IMR-90 (cell line): Measurements from ENCODE around the gene GJA4. TPM values are rescaled to one million over a fixed set of nuclear protein-coding genes. Genes with fewer than 3 reads are reported as not detected.

Experiments used
- ATAC-seq: fragments of 200-7000 bp; cut with Tn5 transposase; 2 replicates; pipeline ENCODE4 v1.9.1; 2020; ENCODE audit warnings: low read depth, mild to moderate bottlenecking, moderate library complexity
- BruUV-seq: library from RNA; stranded (reverse); fragments of 400-500 nt; replicated peaks from 2 replicates; lab custom pipeline; 2021; lab: Mats Ljungman, UMichigan
- CTCF ChIA-PET: fragments of 300-600 bp; formaldehyde crosslinking; extraction: SDS; loops from one replicate; lab custom pipeline; 2021; ENCODE audit warnings: antibody characterized with exemption; lab: Yijun Ruan, JAX
- POLR2A ChIA-PET: fragments of 300-600 bp; sonication (Branson Sonifier 250); formaldehyde crosslinking; loops from one replicate; lab custom pipeline; 2022; ENCODE audit warnings: antibody characterized with exemption; ENCODE audit not compliant: unreplicated experiment; lab: Charles Lee
- DNase-seq: peaks from one replicate; pipeline ENCODE4 v3.0.0; 2013
- H2AFZ ChIP-seq: replicated peaks from 2 replicates; pipeline ENCODE3; 2013; ENCODE audit warnings: low read length, mild to moderate bottlenecking; ENCODE audit not compliant: poor library complexity
- H2AK5ac ChIP-seq: 2 replicates; pipeline ENCODE4 v1.6.1; 2013; ENCODE audit warnings: low read depth, low read length, inconsistent platforms
- H2AK9ac ChIP-seq: replicated peaks from 2 replicates; pipeline ENCODE3; 2013; ENCODE audit warnings: mild to moderate bottlenecking, low read depth, low read length, moderate library complexity; ENCODE audit not compliant: poor library complexity
- H2BK120ac ChIP-seq: 2 replicates; pipeline ENCODE4 v1.6.1; 2013; ENCODE audit warnings: low read depth, low read length, inconsistent platforms
- H2BK15ac ChIP-seq: 3 replicates; pipeline ENCODE4 v1.6.1; 2013; ENCODE audit warnings: low read depth, low read length, inconsistent platforms
- H2BK20ac ChIP-seq: 2 replicates; pipeline ENCODE4 v1.6.1; 2013; ENCODE audit warnings: low read depth, mild to moderate bottlenecking, inconsistent platforms, low read length, moderate library complexity
- H2BK5ac ChIP-seq: 2 replicates; pipeline ENCODE4 v1.6.1; 2013; ENCODE audit warnings: mild to moderate bottlenecking, low read depth, low read length, inconsistent platforms; ENCODE audit not compliant: poor library complexity, severe bottlenecking
- H3K14ac ChIP-seq: replicated peaks from 2 replicates; pipeline ENCODE4 v1.6.1; 2013; ENCODE audit warnings: low read depth, low read length, inconsistent platforms
- H3K18ac ChIP-seq: 2 replicates; pipeline ENCODE4 v1.6.1; 2013; ENCODE audit warnings: low read depth, low read length, control low read depth
- H3K23ac ChIP-seq: 2 replicates; pipeline ENCODE4 v1.6.1; 2013; ENCODE audit warnings: low read depth, low read length, inconsistent platforms
- H3K27ac ChIP-seq: 2 replicates; pipeline ENCODE4 v1.5.1; 2013; ENCODE audit warnings: mild to moderate bottlenecking, control low read depth, low read length; ENCODE audit not compliant: insufficient read depth
- H3K27me3 ChIP-seq: 2 replicates; pipeline ENCODE4 v1.6.1; 2013; ENCODE audit warnings: low read length; ENCODE audit not compliant: control insufficient read depth, insufficient read depth
- H3K36me3 ChIP-seq: 2 replicates; pipeline ENCODE4 v1.6.1; 2013; ENCODE audit warnings: low read length, mixed read lengths; ENCODE audit not compliant: control insufficient read depth, insufficient read depth
- H3K4ac ChIP-seq: 2 replicates; pipeline ENCODE4 v1.6.1; 2013; ENCODE audit warnings: low read depth, low read length, inconsistent platforms
- H3K4me1 ChIP-seq: 2 replicates; pipeline ENCODE4 v1.6.1; 2013; ENCODE audit warnings: low read length, mixed read lengths; ENCODE audit not compliant: control insufficient read depth, insufficient read depth
- H3K4me2 ChIP-seq: 2 replicates; pipeline ENCODE4 v1.6.1; 2013; ENCODE audit warnings: low read depth, mild to moderate bottlenecking, control low read depth, low read length, moderate library complexity
- H3K4me3 ChIP-seq: 2 replicates; pipeline ENCODE4 v1.5.1; 2013; ENCODE audit warnings: low read depth, mild to moderate bottlenecking, control low read depth, low read length, moderate library complexity; ENCODE audit not compliant: insufficient read depth
- H3K56ac ChIP-seq: 2 replicates; pipeline ENCODE4 v1.6.1; 2013; ENCODE audit warnings: low read length, inconsistent platforms; ENCODE audit not compliant: insufficient read depth; ENCODE audit errors: extremely low read depth
- H3K79me1 ChIP-seq, 2 experiments: 2 replicates each; pipeline ENCODE4 v1.6.1; 2013; ENCODE audit warnings: low read length in 2 of 2, inconsistent platforms in 1 of 2, low read depth in 1 of 2
- H3K9ac ChIP-seq: 2 replicates; pipeline ENCODE4 v1.6.1; 2013; ENCODE audit warnings: low read depth, low read length, control low read depth
- H3K9me1 ChIP-seq: 2 replicates; pipeline ENCODE4 v1.6.1; 2013; ENCODE audit warnings: low read length, inconsistent platforms; ENCODE audit not compliant: insufficient read depth
- H3K9me3 ChIP-seq: 2 replicates; pipeline ENCODE4 v1.6.1; 2013; ENCODE audit warnings: low read length; ENCODE audit not compliant: control insufficient read depth, insufficient read depth
- H4K20me1 ChIP-seq: 2 replicates; pipeline ENCODE4 v1.6.1; 2013; ENCODE audit warnings: low read length, inconsistent platforms; ENCODE audit not compliant: insufficient read depth
- H4K5ac ChIP-seq: 2 replicates; pipeline ENCODE4 v1.6.1; 2013; ENCODE audit warnings: mild to moderate bottlenecking, low read depth, low read length, control low read depth
- H4K8ac ChIP-seq, 2 experiments: 2 replicates each; pipeline ENCODE4 v1.6.1; 2013; ENCODE audit warnings: low read depth in 2 of 2, low read length in 2 of 2, control low read depth in 1 of 2, inconsistent platforms in 1 of 2
- H4K91ac ChIP-seq: 2 replicates; pipeline ENCODE4 v1.6.1; 2013; ENCODE audit warnings: low read depth, low read length, inconsistent platforms; ENCODE audit not compliant: insufficient read depth
- BHLHE40 ChIP-seq: fragments of 150-350 bp; IDR thresholded peaks from 2 replicates; pipeline ENCODE4 v1.6.1; 2016; ENCODE audit warnings: mild to moderate bottlenecking, low read depth, low read length
- CHD1 ChIP-seq: IDR thresholded peaks from 2 replicates; pipeline ENCODE4 v1.6.1; 2012; ENCODE audit warnings: low read depth, low read length, improper control_type of control experiment
- ELK1 ChIP-seq: fragments of 150-350 bp; IDR thresholded peaks from 2 replicates; pipeline ENCODE4 v1.6.1; 2016; ENCODE audit warnings: low read depth, mild to moderate bottlenecking, low read length, moderate library complexity, borderline replicate concordance
- FOS ChIP-seq: fragments of 150-350 bp; IDR thresholded peaks from 2 replicates; pipeline ENCODE4 v1.6.1; 2016; ENCODE audit warnings: low read depth, low read length
- MAZ ChIP-seq: IDR thresholded peaks from 2 replicates; pipeline ENCODE4 v1.6.1; 2012; ENCODE audit warnings: low read depth, mild to moderate bottlenecking, low read length, improper control_type of control experiment, moderate library complexity, borderline replicate concordance
- NFE2L2 ChIP-seq: fragments of 150-350 bp; IDR thresholded peaks from 2 replicates; pipeline ENCODE4 v1.6.1; 2016; ENCODE audit warnings: low read depth, mild to moderate bottlenecking, low read length
- POLR2A ChIP-seq: IDR thresholded peaks from 2 replicates; pipeline ENCODE4 v1.6.1; 2012; ENCODE audit warnings: mild to moderate bottlenecking, low read depth, low read length
- RAD21 ChIP-seq: IDR thresholded peaks from 2 replicates; pipeline ENCODE4 v1.6.1; 2012; ENCODE audit warnings: low read length, improper control_type of control experiment
- RCOR1 ChIP-seq: IDR thresholded peaks from 2 replicates; pipeline ENCODE4 v1.6.1; 2012; ENCODE audit warnings: mild to moderate bottlenecking, low read length, improper control_type of control experiment; ENCODE audit not compliant: insufficient replicate concordance
- RFX5 ChIP-seq: IDR thresholded peaks from 2 replicates; pipeline ENCODE4 v1.8.0; 2012; ENCODE audit warnings: low read depth, mild to moderate bottlenecking, low read length, moderate library complexity
- SMC3 ChIP-seq: fragments of 150-350 bp; IDR thresholded peaks from 2 replicates; pipeline ENCODE4 v1.6.1; 2016; ENCODE audit warnings: low read depth, mild to moderate bottlenecking, antibody characterized with exemption, low read length, moderate library complexity
- USF2 ChIP-seq: fragments of 150-350 bp; IDR thresholded peaks from 2 replicates; pipeline ENCODE4 v1.6.1; 2017; ENCODE audit warnings: mild to moderate bottlenecking, antibody characterized with exemption, low read length, low read depth
- WGBS, 2 experiments: methylation state at CpG; one replicate each; pipeline versions ENCODE4 v1.1.5 to v1.1.7; 2013; ENCODE audit warnings: missing lambda C conversion rate in 2 of 2; ENCODE audit not compliant: insufficient read length in 1 of 2; ENCODE audit errors: extremely low coverage in 2 of 2; 5-methylcytosine and 5-hydroxymethylcytosine counted together
- dilution Hi-C: fragments of 300-500 bp; cut with HindIII; formaldehyde crosslinking; loops from one replicate; pipeline ENCODE4 v1.14.3; 2018; ENCODE audit warnings: low sequenced_read_pairs; ENCODE audit not compliant: unreplicated experiment
- in situ Hi-C: fragments of 300-500 bp; cut with MboI; formaldehyde crosslinking; loops from 3 replicates; pipeline ENCODE4 v1.14.3; 2019; ENCODE audit warnings: low sequenced_read_pairs, inconsistent platforms, mixed read lengths
- intact Hi-C: fragments of 100-400 bp; cut with micrococcal nuclease; formaldehyde crosslinking; loops from 2 replicates; pipeline ENCODE4 v1.10.0; 2022
- polyA plus RNA-seq, 3 experiments: library from polyadenylated mRNA; depleted of rRNA; stranded (reverse); fragments of >200 nt; gene quantifications; 2 replicates each; pipeline ENCODE4 v1.2.3, GENCODE V29; 2012; ENCODE audit warnings: low replicate concordance in 1 of 3
- total RNA-seq: library from RNA; depleted of rRNA; stranded (reverse); fragments of >200 nt; gene quantifications from 2 replicates; pipeline ENCODE4 v1.2.3, GENCODE V29; 2012

The GJA4 gene
- total and polyA plus RNA-seq, 2 of the 4 experiments (the other 2 are of a cell fraction): not detected

GRCh38 chr1:34780528-34780927 is 12.3 kb upstream of the GJA4 start:
- DNase-seq: no peak
- Histone ChIP-seq H3K4me1 (peaks cover 5% of the 10 kb centered on the region; the same call in 1 of the 2 replicates), H3K4me3 (no peak overlapping the region), H3K4ac (no peak overlapping the region), H3K9ac (no peak overlapping the region), H2BK15ac (no peak overlapping the region), H3K79me1 (no peaks in the 10 kb centered on the region), H4K20me1 (no peaks in the 10 kb centered on the region; the same call in 1 of the 2 replicates), H3K56ac (no peak overlapping the region), H3K27ac (no peak overlapping the region), H4K5ac (no peak overlapping the region), H3K9me1 (no peaks in the 10 kb centered on the region), H3K27me3 (peaks cover 37% of the 10 kb centered on the region), H2BK20ac (no peak overlapping the region), H3K4me2 (no peak overlapping the region), H2BK5ac (no peak overlapping the region), H2AK5ac (no peak overlapping the region), H3K23ac (no peak overlapping the region), H3K36me3 (no peaks in the 10 kb centered on the region), H2AK9ac (no peak overlapping the region), H4K91ac (no peak overlapping the region), H4K8ac (no peak overlapping the region), H2BK120ac (no peak overlapping the region), H3K14ac (no peak overlapping the region), H2AFZ (no peak overlapping the region), H3K18ac (no peak overlapping the region), H3K9me3 (no peaks in the 10 kb centered on the region)
- ChIA-PET POLR2A (no interaction called here), CTCF (no interaction called here)
- no TSS peak for BruUV-seq
- in situ Hi-C loops: no loop called here
- intact Hi-C loops: no loop called here
- dilution Hi-C loops: no loop called here
- ATAC-seq: no peak
- no CpG with 5 or more reads among the region's 2 CpGs for WGBS, 2 experiments
- no peak for TF ChIP-seq BHLHE40
- no peak for TF ChIP-seq USF2
- no peak for TF ChIP-seq MAZ
- TF ChIP-seq NFE2L2: no peak
- TF ChIP-seq CHD1: no peak
- TF ChIP-seq FOS: no peak
- TF ChIP-seq RAD21: no peak
- no peak for TF ChIP-seq RFX5
- TF ChIP-seq RCOR1: no peak
- TF ChIP-seq ELK1: no peak
- no peak for TF ChIP-seq SMC3
- TF ChIP-seq POLR2A: no peak
